ENCODE results near the gene NRIP1. TPM values are rescaled to one million over a fixed set of nuclear protein-coding genes. Genes with fewer than 3 reads are reported as not detected.

The NRIP1 gene
- total RNA-seq, 4 donors from 2014 or later: 37.2 to 86.3 (median 60.7) TPM

GRCh38 chr21:15084668-15085067 is 19.9 kb upstream of the NRIP1 start:
- TF ChIP-seq CTCF (IDR thresholded peaks at IDR 0.05): no peak
- DNase-seq (ENCODE audit: low spot score) (no peak), ATAC-seq (ENCODE audit: low FRiP score) (no peak)

- TF ChIP-seq CTCF (IDR thresholded peaks at IDR 0.05): no peak
- DNase-seq (ENCODE audit: low spot score) (no peak), ATAC-seq (ENCODE audit: low FRiP score) (no peak)
These were observed 15.7 kb upstream of the NRIP1 start for GRCh38 chr21:15080526-15080925.

- ATAC-seq (ENCODE audit: low FRiP score): no peak
- no peak for DNase-seq (ENCODE audit: low spot score)
- no peak for TF ChIP-seq CTCF (IDR thresholded peaks at IDR 0.05)
These were observed 14.5 kb upstream of the NRIP1 start for GRCh38 chr21:15079269-15079668.

- TF ChIP-seq CTCF (IDR thresholded peaks at IDR 0.05): no peak
- no peak for ATAC-seq (ENCODE audit: low FRiP score)
These were observed 13.4 kb upstream of the NRIP1 start for GRCh38 chr21:15078180-15078579.

GRCh38 chr21:15077529-15078145 is 12.8 kb upstream of the NRIP1 start:
- TF ChIP-seq CTCF (IDR thresholded peaks at IDR 0.05): no peak
- DNase-seq (ENCODE audit: low spot score) (no peak), ATAC-seq (ENCODE audit: low FRiP score) (no peak)

More at GRCh38 chr21:15078180-15078579, 13.4 kb upstream of the NRIP1 start:
- no peak for DNase-seq (ENCODE audit: low spot score)

GRCh38 chr21:15076730-15077129 is 11.9 kb upstream of the NRIP1 start:
- no peak for TF ChIP-seq CTCF (IDR thresholded peaks at IDR 0.05)

GRCh38 chr21:15071009-15071408 is 6.2 kb upstream of the NRIP1 start:
- DNase-seq (ENCODE audit: low spot score) (no peak), ATAC-seq (ENCODE audit: low FRiP score) (no peak)
- no peak for TF ChIP-seq CTCF (IDR thresholded peaks at IDR 0.05)

More at GRCh38 chr21:15076730-15077129, 11.9 kb upstream of the NRIP1 start:
- DNase-seq (ENCODE audit: low spot score) (no peak), ATAC-seq (ENCODE audit: low FRiP score) (no peak)
